BLaER1 treated with 17β-estradiol and CSF1 and Interleukin-3, amounts not matched to agents 10 nM and 100 nM (cell line): Measurements from ENCODE around the gene COL4A1.
"Not testable (repeated sequence)": the region's sequence is repeated elsewhere in the genome, so short reads cannot be mapped to it uniquely, and the experiment has no call there.

Source experiments
- H3K27ac ChIP-seq, 11 experiments: shearing (Covaris generic); formaldehyde crosslinking; 2 replicates each; pipeline ENCODE4 v1.8.1; 2022
- H3K27me3 ChIP-seq, 11 experiments: shearing (Covaris generic); formaldehyde crosslinking; 2 replicates each; pipeline ENCODE4 v1.8.1; 2022
- H3K36me3 ChIP-seq, 11 experiments: shearing (Covaris generic); formaldehyde crosslinking; 2 replicates each; pipeline ENCODE4 v1.8.1; 2022
- H3K4me1 ChIP-seq, 10 experiments: shearing (Covaris generic); formaldehyde crosslinking; 2 replicates each; pipeline ENCODE4 v1.8.1; 2022
- H3K4me2 ChIP-seq, 11 experiments: shearing (Covaris generic); formaldehyde crosslinking; 2 replicates each; pipeline ENCODE4 v1.8.1; 2022
- H3K4me3 ChIP-seq, 10 experiments: shearing (Covaris generic); formaldehyde crosslinking; 2 replicates each; pipeline ENCODE4 v1.8.1; 2022
- H3K9ac ChIP-seq, 11 experiments: shearing (Covaris generic); formaldehyde crosslinking; 2 replicates each; pipeline ENCODE4 v1.8.1; 2022
- H3K9me3 ChIP-seq, 11 experiments: shearing (Covaris generic); formaldehyde crosslinking; replicated peaks in 1 of 11; 2 replicates each; pipeline ENCODE4 v1.8.1; 2022
- H4K20me1 ChIP-seq, 11 experiments: shearing (Covaris generic); formaldehyde crosslinking; 2 replicates each; pipeline ENCODE4 v1.8.1; 2022
- Cebpa-rat ChIP-seq, 11 experiments: shearing (Covaris generic); IDR thresholded peaks; 2 replicates each; pipeline ENCODE4 v1.8.1; 2022

Gene COL4A1

GRCh38 chr13:110329258-110329657 is 22.3 kb upstream of the COL4A1 start:
- H3K4me3 ChIP-seq, result no peak overlapping the region
- no peak overlapping the region for H3K27ac ChIP-seq
- no peaks in the 10 kb centered on the region for H3K36me3 ChIP-seq
- no peaks in the 10 kb centered on the region for H4K20me1 ChIP-seq
- H3K27me3 ChIP-seq, result no peaks in the 10 kb centered on the region
- no peak for TF ChIP-seq Cebpa-rat (IDR thresholded peaks at IDR 0.05)
- no peak overlapping the region for H3K9ac ChIP-seq
- H3K4me1 ChIP-seq, result peaks cover 0 to 7% (median 0%) of the 10 kb centered on the region in 10 experiments; a peak in 2 of 20 replicates
- H3K9me3 ChIP-seq, result peaks cover 5 to 21% (median 15%) of the 10 kb centered on the region in 11 experiments; a peak in 21 of 22 replicates
- H3K4me2 ChIP-seq, result no peak overlapping the region

- no peaks in the 10 kb centered on the region for H4K20me1 ChIP-seq
- H3K27me3 ChIP-seq, result no peaks in the 10 kb centered on the region
- TF ChIP-seq Cebpa-rat (IDR thresholded peaks at IDR 0.05), result no peak
- no peak overlapping the region for H3K9ac ChIP-seq
- no peak overlapping the region for H3K4me2 ChIP-seq
- peaks cover 0 to 14% (median 8%) of the 10 kb centered on the region in 11 experiments; a peak in 14 of 22 replicates for H3K9me3 ChIP-seq
- H3K4me3 ChIP-seq, result no peak overlapping the region
- H3K36me3 ChIP-seq, result no peaks in the 10 kb centered on the region
- peaks cover 0 to 7% (median 0%) of the 10 kb centered on the region in 10 experiments; a peak in 2 of 20 replicates for H3K4me1 ChIP-seq
- no peak overlapping the region for H3K27ac ChIP-seq
These were observed 21.6 kb upstream of the COL4A1 start for GRCh38 chr13:110328573-110328972.

GRCh38 chr13:110327051-110327721 is 20.2 kb upstream of the COL4A1 start:
- H4K20me1 ChIP-seq, result no peaks in the 10 kb centered on the region
- H3K4me1 ChIP-seq, result peaks cover 0 to 7% (median 0%) of the 10 kb centered on the region in 10 experiments; a peak in 2 of 20 replicates
- no peak for TF ChIP-seq Cebpa-rat (IDR thresholded peaks at IDR 0.05)
- H3K4me2 ChIP-seq, result peak overlapping the region in 1 of 11 experiments; percentile 11; a peak in 1 of 22 replicates
- H3K4me3 ChIP-seq, result no peak overlapping the region
- H3K9ac ChIP-seq, result no peak overlapping the region
- H3K27me3 ChIP-seq, result no peaks in the 10 kb centered on the region
- peaks cover 0 to 9% (median 3%) of the 10 kb centered on the region in 11 experiments; a peak in 10 of 22 replicates for H3K9me3 ChIP-seq
- no peaks in the 10 kb centered on the region for H3K36me3 ChIP-seq
- H3K27ac ChIP-seq, result no peak overlapping the region

- H3K27me3 ChIP-seq, result no peaks in the 10 kb centered on the region
- H3K9ac ChIP-seq, result no peak overlapping the region
- peak overlapping the region in 4 of 11 experiments; percentile 7 to 22 (median 14); a peak in 2 of 22 replicates for H3K4me2 ChIP-seq
- H3K9me3 ChIP-seq, result peaks cover 0 to 16% (median 10%) of the 10 kb centered on the region in 11 experiments; a peak in 12 of 22 replicates
- H3K36me3 ChIP-seq, result no peaks in the 10 kb centered on the region
- H3K4me3 ChIP-seq, result no peak overlapping the region
- no peak overlapping the region for H3K27ac ChIP-seq
- H3K4me1 ChIP-seq, result peaks cover 0 to 7% (median 0%) of the 10 kb centered on the region in 10 experiments; a peak in 2 of 20 replicates
- TF ChIP-seq Cebpa-rat (IDR thresholded peaks at IDR 0.05), result no peak
- H4K20me1 ChIP-seq, result no peaks in the 10 kb centered on the region
These were observed 19.4 kb upstream of the COL4A1 start for GRCh38 chr13:110326263-110326904.

GRCh38 chr13:110324026-110324749 is 17.2 kb upstream of the COL4A1 start:
- Histone ChIP-seq H3K9ac (no peak overlapping the region), H3K4me3 (no peak overlapping the region), H3K9me3 (peaks cover 0 to 14% (median 10%) of the 10 kb centered on the region in 11 experiments; a peak in 10 of 22 replicates), H3K4me2 (no peak overlapping the region), H3K27me3 (no peaks in the 10 kb centered on the region), H4K20me1 (no peaks in the 10 kb centered on the region), H3K36me3 (no peaks in the 10 kb centered on the region), H3K27ac (no peak overlapping the region), H3K4me1 (peaks cover 14 to 22% (median 15%) of the 10 kb centered on the region in 10 experiments)
- no peak for TF ChIP-seq Cebpa-rat (IDR thresholded peaks at IDR 0.05)

GRCh38 chr13:110323172-110323891 is 16.4 kb upstream of the COL4A1 start:
- no peaks in the 10 kb centered on the region for H3K27me3 ChIP-seq

GRCh38 chr13:110322828-110323171 is 15.8 kb upstream of the COL4A1 start:
- no peaks in the 10 kb centered on the region for H3K27me3 ChIP-seq
- no peaks in the 10 kb centered on the region for H3K36me3 ChIP-seq
- H3K9ac ChIP-seq, result no peak overlapping the region
- H4K20me1 ChIP-seq, result no peaks in the 10 kb centered on the region; a peak in 1 of 22 replicates
- TF ChIP-seq Cebpa-rat (IDR thresholded peaks at IDR 0.05), result no peak
- no peak overlapping the region for H3K4me3 ChIP-seq
- no peak overlapping the region for H3K27ac ChIP-seq
- H3K4me1 ChIP-seq, result peaks cover 15 to 26% (median 20%) of the 10 kb centered on the region in 10 experiments
- no peak overlapping the region for H3K4me2 ChIP-seq
- peaks cover 0 to 14% (median 10%) of the 10 kb centered on the region in 11 experiments; a peak in 10 of 22 replicates for H3K9me3 ChIP-seq

More at GRCh38 chr13:110323172-110323891, 16.4 kb upstream of the COL4A1 start:
- no peaks in the 10 kb centered on the region for H4K20me1 ChIP-seq
- TF ChIP-seq Cebpa-rat (IDR thresholded peaks at IDR 0.05), result no peak
- H3K4me3 ChIP-seq, result no peak overlapping the region
- no peaks in the 10 kb centered on the region for H3K36me3 ChIP-seq
- no peak overlapping the region for H3K9ac ChIP-seq
- H3K9me3 ChIP-seq, result peaks cover 0 to 14% (median 10%) of the 10 kb centered on the region in 11 experiments; a peak in 10 of 22 replicates
- no peak overlapping the region for H3K27ac ChIP-seq
- peaks cover 15 to 26% (median 20%) of the 10 kb centered on the region in 10 experiments for H3K4me1 ChIP-seq
- H3K4me2 ChIP-seq, result no peak overlapping the region

- Histone ChIP-seq H3K36me3 (no peaks in the 10 kb centered on the region), H3K4me3 (no peak overlapping the region), H3K9ac (no peak overlapping the region), H3K4me2 (no peak overlapping the region), H3K9me3 (peaks cover 0 to 14% (median 10%) of the 10 kb centered on the region in 11 experiments; a peak in 10 of 22 replicates), H3K27ac (no peak overlapping the region), H4K20me1 (no peaks in the 10 kb centered on the region; a peak in 1 of 22 replicates), H3K4me1 (peaks cover 15 to 26% (median 20%) of the 10 kb centered on the region in 10 experiments), H3K27me3 (no peaks in the 10 kb centered on the region)
- no peak for TF ChIP-seq Cebpa-rat (IDR thresholded peaks at IDR 0.05)
These were observed 15.3 kb upstream of the COL4A1 start for GRCh38 chr13:110322126-110322827.

GRCh38 chr13:110321573-110321972 is 14.6 kb upstream of the COL4A1 start:
- H3K27ac ChIP-seq, H3K4me3 ChIP-seq, H3K9ac ChIP-seq, H3K27me3 ChIP-seq, H3K4me2 ChIP-seq, H3K36me3 ChIP-seq, H4K20me1 ChIP-seq: not testable (repeated sequence)
- Histone ChIP-seq H3K4me1 (peaks cover 15 to 26% (median 20%) of the 10 kb centered on the region in 10 experiments), H3K9me3 (peaks cover 0 to 14% (median 10%) of the 10 kb centered on the region in 11 experiments; a peak in 10 of 22 replicates)
